Activated CD4-positive, alpha-beta T cell treated with anti-CD3 and anti-CD28 coated beads, Interleukin-2, Interleukin-6, amounts not matched to agents 100 ng/mL and 50 ng/mL, durations not matched to agents 16 hours and 8 hours (primary cell): ENCODE results near the gene FAM227B.

Source experiments
- DNase-seq: peaks from one replicate; pipeline ENCODE4 v3.0.0-alpha.2; 2020

FAM227B gene

GRCh38 chr15:49286649-49287404, 333.8 kb downstream of the FAM227B start:
- peak; percentile 6 for DNase-seq

- DNase-seq, result no peak
Measured at GRCh38 chr15:49282366-49282765, 338.3 kb downstream of the FAM227B start.

GRCh38 chr15:49279521-49280456, 340.8 kb downstream of the FAM227B start:
- no peak for DNase-seq

GRCh38 chr15:49278751-49279150, 341.9 kb downstream of the FAM227B start:
- no peak for DNase-seq
